ENCODE results near the gene GIT1. TPM values are rescaled to one million over a fixed set of nuclear protein-coding genes. Genes with fewer than 3 reads are reported as not detected.

Gene GIT1
- 23.6 and 33.2 TPM in 2 replicates for total RNA-seq (2012; rRNA removed)

GRCh38 chr17:29589524-29590410 is at the start of gene GIT1:
Gene GIT1, minus strand, starts transcription at chr17:29589648. Its CDS starts 270 bp downstream, at chr17:29589378.
- Histone ChIP-seq H3K4me3 (ENCODE audit: low read length) (peak within 1 kb of the TSS; percentile 91), H3K9me3 (replicated peaks; ENCODE audit: low read length) (no peaks in the 10 kb centered on the region), H3K27me3 (ENCODE audit: control insufficient read depth, insufficient read depth, low read length) (no peaks in the 10 kb centered on the region), H3K36me3 (ENCODE audit: insufficient read depth, low read length) (no peaks in the 10 kb centered on the region), H3K4me2 (ENCODE audit: low read length) (peak within 1 kb of the TSS; percentile 97), H3K4me1 (ENCODE audit: control insufficient read depth, insufficient read depth, low read length) (peaks cover 68% of the 10 kb centered on the region), H3K9ac (ENCODE audit: low read depth, low read length) (peak within 1 kb of the TSS; percentile 84)

GRCh38 chr17:29633886-29634285 is 44.4 kb upstream of the GIT1 start:
- Histone ChIP-seq H3K36me3 (ENCODE audit: insufficient read depth, low read length) (peaks cover 28% of the 10 kb centered on the region), H3K4me2 (ENCODE audit: low read length) (no peak overlapping the region), H3K9ac (ENCODE audit: low read depth, low read length) (no peak overlapping the region), H3K27me3 (ENCODE audit: control insufficient read depth, insufficient read depth, low read length) (no peaks in the 10 kb centered on the region), H3K4me1 (ENCODE audit: control insufficient read depth, insufficient read depth, low read length) (peaks cover 1% of the 10 kb centered on the region), H3K4me3 (ENCODE audit: low read length) (no peak overlapping the region), H3K9me3 (replicated peaks; ENCODE audit: low read length) (no peaks in the 10 kb centered on the region)

- H3K9ac ChIP-seq (ENCODE audit: low read depth, low read length), result no peak overlapping the region
- H3K9me3 ChIP-seq (replicated peaks; ENCODE audit: low read length), result no peaks in the 10 kb centered on the region
- no peak overlapping the region for H3K4me3 ChIP-seq (ENCODE audit: low read length)
- no peak overlapping the region for H3K4me2 ChIP-seq (ENCODE audit: low read length)
- H3K36me3 ChIP-seq (ENCODE audit: insufficient read depth, low read length), result peaks cover 23% of the 10 kb centered on the region
- H3K4me1 ChIP-seq (ENCODE audit: control insufficient read depth, insufficient read depth, low read length), result no peaks in the 10 kb centered on the region
- no peaks in the 10 kb centered on the region for H3K27me3 ChIP-seq (ENCODE audit: control insufficient read depth, insufficient read depth, low read length)
Measured at GRCh38 chr17:29630630-29631193, 41.3 kb upstream of the GIT1 start.

GRCh38 chr17:29629839-29630238 is 40.4 kb upstream of the GIT1 start:
- no peak overlapping the region for H3K4me3 ChIP-seq (ENCODE audit: low read length)
- H3K36me3 ChIP-seq (ENCODE audit: insufficient read depth, low read length), result peaks cover 23% of the 10 kb centered on the region
- H3K9me3 ChIP-seq (replicated peaks; ENCODE audit: low read length), result no peaks in the 10 kb centered on the region
- H3K4me1 ChIP-seq (ENCODE audit: control insufficient read depth, insufficient read depth, low read length), result peaks cover 9% of the 10 kb centered on the region
- H3K27me3 ChIP-seq (ENCODE audit: control insufficient read depth, insufficient read depth, low read length), result no peaks in the 10 kb centered on the region
- H3K4me2 ChIP-seq (ENCODE audit: low read length), result no peak overlapping the region
- no peak overlapping the region for H3K9ac ChIP-seq (ENCODE audit: low read depth, low read length)

GRCh38 chr17:29628644-29629043 is 39.2 kb upstream of the GIT1 start:
- H3K9me3 ChIP-seq (replicated peaks; ENCODE audit: low read length), result no peaks in the 10 kb centered on the region
- H3K4me3 ChIP-seq (ENCODE audit: low read length), result no peak overlapping the region
- peaks cover 10% of the 10 kb centered on the region for H3K4me1 ChIP-seq (ENCODE audit: control insufficient read depth, insufficient read depth, low read length)
- no peak overlapping the region for H3K4me2 ChIP-seq (ENCODE audit: low read length)
- no peaks in the 10 kb centered on the region for H3K27me3 ChIP-seq (ENCODE audit: control insufficient read depth, insufficient read depth, low read length)
- H3K36me3 ChIP-seq (ENCODE audit: insufficient read depth, low read length), result peaks cover 23% of the 10 kb centered on the region
- H3K9ac ChIP-seq (ENCODE audit: low read depth, low read length), result no peak overlapping the region

- H3K9ac ChIP-seq (ENCODE audit: low read depth, low read length), result no peak overlapping the region
- no peaks in the 10 kb centered on the region for H3K9me3 ChIP-seq (replicated peaks; ENCODE audit: low read length)
- H3K36me3 ChIP-seq (ENCODE audit: insufficient read depth, low read length), result peaks cover 23% of the 10 kb centered on the region
Measured at GRCh38 chr17:29627951-29628350, 38.5 kb upstream of the GIT1 start.

GRCh38 chr17:29625037-29625750 is 35.7 kb upstream of the GIT1 start:
- peaks cover 27% of the 10 kb centered on the region for H3K4me1 ChIP-seq (ENCODE audit: control insufficient read depth, insufficient read depth, low read length)
- peaks cover 6% of the 10 kb centered on the region for H3K36me3 ChIP-seq (ENCODE audit: insufficient read depth, low read length)
- no peaks in the 10 kb centered on the region for H3K9me3 ChIP-seq (replicated peaks; ENCODE audit: low read length)
- peak overlapping the region; percentile 10 for H3K4me2 ChIP-seq (ENCODE audit: low read length)
- no peak overlapping the region for H3K9ac ChIP-seq (ENCODE audit: low read depth, low read length)
- no peak overlapping the region for H3K4me3 ChIP-seq (ENCODE audit: low read length)
- H3K27me3 ChIP-seq (ENCODE audit: control insufficient read depth, insufficient read depth, low read length), result no peaks in the 10 kb centered on the region

More at GRCh38 chr17:29627951-29628350, 38.5 kb upstream of the GIT1 start:
- H3K4me2 ChIP-seq (ENCODE audit: low read length), result no peak overlapping the region
- no peak overlapping the region for H3K4me3 ChIP-seq (ENCODE audit: low read length)
- no peaks in the 10 kb centered on the region for H3K27me3 ChIP-seq (ENCODE audit: control insufficient read depth, insufficient read depth, low read length)
- peaks cover 12% of the 10 kb centered on the region for H3K4me1 ChIP-seq (ENCODE audit: control insufficient read depth, insufficient read depth, low read length)

GRCh38 chr17:29624586-29624985 is 35.1 kb upstream of the GIT1 start:
- Histone ChIP-seq H3K9me3 (replicated peaks; ENCODE audit: low read length) (no peaks in the 10 kb centered on the region), H3K4me3 (ENCODE audit: low read length) (no peak overlapping the region), H3K27me3 (ENCODE audit: control insufficient read depth, insufficient read depth, low read length) (no peaks in the 10 kb centered on the region), H3K4me2 (ENCODE audit: low read length) (no peak overlapping the region), H3K36me3 (ENCODE audit: insufficient read depth, low read length) (peaks cover 6% of the 10 kb centered on the region), H3K4me1 (ENCODE audit: control insufficient read depth, insufficient read depth, low read length) (peaks cover 31% of the 10 kb centered on the region), H3K9ac (ENCODE audit: low read depth, low read length) (no peak overlapping the region)

- Histone ChIP-seq H3K9ac (ENCODE audit: low read depth, low read length) (no peak overlapping the region), H3K36me3 (ENCODE audit: insufficient read depth, low read length) (no peaks in the 10 kb centered on the region), H3K4me1 (ENCODE audit: control insufficient read depth, insufficient read depth, low read length) (peaks cover 39% of the 10 kb centered on the region), H3K4me3 (ENCODE audit: low read length) (peak overlapping the region; percentile 89), H3K4me2 (ENCODE audit: low read length) (peak overlapping the region; percentile 97), H3K9me3 (replicated peaks; ENCODE audit: low read length) (no peaks in the 10 kb centered on the region), H3K27me3 (ENCODE audit: control insufficient read depth, insufficient read depth, low read length) (no peaks in the 10 kb centered on the region)
Measured at GRCh38 chr17:29623283-29623647, 33.8 kb upstream of the GIT1 start.

GRCh38 chr17:29622337-29623282 is 33.2 kb upstream of the GIT1 start, which contains the start of gene CORO6:
Gene CORO6, minus strand, starts transcription at chr17:29622912. Its CDS starts 1,491 bp downstream, at chr17:29621421.
- Histone ChIP-seq H3K4me3 (ENCODE audit: low read length) (peak within 1 kb of the TSS; percentile 89), H3K4me1 (ENCODE audit: control insufficient read depth, insufficient read depth, low read length) (peaks cover 39% of the 10 kb centered on the region), H3K9ac (ENCODE audit: low read depth, low read length) (peak within 1 kb of the TSS; percentile 76), H3K27me3 (ENCODE audit: control insufficient read depth, insufficient read depth, low read length) (no peaks in the 10 kb centered on the region), H3K9me3 (replicated peaks; ENCODE audit: low read length) (no peaks in the 10 kb centered on the region), H3K4me2 (ENCODE audit: low read length) (peak within 1 kb of the TSS; percentile 97), H3K36me3 (ENCODE audit: insufficient read depth, low read length) (no peaks in the 10 kb centered on the region)
